OCI-LY3 (cell line): ENCODE measurements around the gene MSS51.

Experiments used
- EZH2phosphoT487 ChIP-seq: fragments of 200-600 bp; shearing (Covaris generic); IDR thresholded peaks from 2 replicates; pipeline ENCODE4 v1.6.1; 2018; ENCODE audit warnings: antibody characterized with exemption, mixed run types, low read depth
- TF ChIP-seq, protein P1 (sequence below): fragments of 200-600, 300-600 bp; sonication (generic); IDR thresholded peaks from 2 replicates; pipeline ENCODE4 v1.5.1; 2014; ENCODE audit warnings: antibody characterized with exemption, low read length, low read depth

DNA sequence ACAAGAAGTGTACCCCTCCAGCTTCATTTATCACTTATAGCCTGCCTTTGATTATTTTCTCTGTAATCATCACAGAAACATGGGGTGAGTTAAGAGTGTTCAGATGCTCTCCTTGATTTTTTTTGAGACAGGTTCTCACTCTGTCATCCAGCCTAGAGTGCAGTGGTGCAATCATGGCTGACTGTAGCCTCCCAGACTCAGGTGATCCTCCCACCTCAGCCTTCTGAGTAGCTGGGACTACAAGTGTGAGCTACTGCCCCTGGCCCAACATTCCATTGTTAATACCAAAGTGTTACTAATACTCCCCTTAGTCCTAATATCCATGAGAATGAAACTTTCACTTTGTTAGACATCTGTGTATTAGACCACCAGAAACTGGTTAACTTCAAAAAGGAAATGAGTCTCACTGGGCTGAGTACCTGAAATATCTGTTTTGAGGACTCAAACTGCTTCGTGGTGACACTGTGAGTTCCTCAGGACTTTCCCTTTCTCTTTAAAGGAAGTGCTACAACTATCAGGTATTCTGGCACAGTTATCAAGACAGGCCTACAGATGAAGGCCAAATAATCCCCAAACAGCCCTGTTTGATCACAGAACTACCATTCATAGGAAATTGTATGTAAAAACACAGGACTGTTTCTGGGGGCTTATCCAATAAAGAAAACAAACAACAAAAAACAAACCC lies 54.2 kb downstream of the MSS51 start:
- TF ChIP-seq, protein P1, sequence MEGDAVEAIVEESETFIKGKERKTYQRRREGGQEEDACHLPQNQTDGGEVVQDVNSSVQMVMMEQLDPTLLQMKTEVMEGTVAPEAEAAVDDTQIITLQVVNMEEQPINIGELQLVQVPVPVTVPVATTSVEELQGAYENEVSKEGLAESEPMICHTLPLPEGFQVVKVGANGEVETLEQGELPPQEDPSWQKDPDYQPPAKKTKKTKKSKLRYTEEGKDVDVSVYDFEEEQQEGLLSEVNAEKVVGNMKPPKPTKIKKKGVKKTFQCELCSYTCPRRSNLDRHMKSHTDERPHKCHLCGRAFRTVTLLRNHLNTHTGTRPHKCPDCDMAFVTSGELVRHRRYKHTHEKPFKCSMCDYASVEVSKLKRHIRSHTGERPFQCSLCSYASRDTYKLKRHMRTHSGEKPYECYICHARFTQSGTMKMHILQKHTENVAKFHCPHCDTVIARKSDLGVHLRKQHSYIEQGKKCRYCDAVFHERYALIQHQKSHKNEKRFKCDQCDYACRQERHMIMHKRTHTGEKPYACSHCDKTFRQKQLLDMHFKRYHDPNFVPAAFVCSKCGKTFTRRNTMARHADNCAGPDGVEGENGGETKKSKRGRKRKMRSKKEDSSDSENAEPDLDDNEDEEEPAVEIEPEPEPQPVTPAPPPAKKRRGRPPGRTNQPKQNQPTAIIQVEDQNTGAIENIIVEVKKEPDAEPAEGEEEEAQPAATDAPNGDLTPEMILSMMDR, result no peak
- TF ChIP-seq EZH2phosphoT487, result no peak
